ENCODE measurements around the gene FOXP3.
A peak's percentile ranks its signal among the peaks of the same experiment; 100 is the strongest.

FOXP3 gene

GRCh38 chrX:49268702-49269009, 4.1 kb upstream of the FOXP3 start:
- H3K79me2 ChIP-seq (ENCODE audit: insufficient read depth, low read length): peaks cover 28% of the 10 kb centered on the region
- H4K20me1 ChIP-seq (ENCODE audit: insufficient read depth, low read length): peaks cover 2% of the 10 kb centered on the region; the same call in 1 of the 2 replicates
- H3K4me1 ChIP-seq (ENCODE audit: insufficient read depth, low read length): peaks cover 39% of the 10 kb centered on the region
- H3K4me2 ChIP-seq (ENCODE audit: insufficient read depth, low read length): peak overlapping the region; percentile 86
- no peak for DNase-seq
- H3K36me3 ChIP-seq (ENCODE audit: insufficient read depth, low read length): peaks cover 9% of the 10 kb centered on the region
- peak overlapping the region; percentile 69 for H3K9ac ChIP-seq (ENCODE audit: low read depth, low read length)
- no peaks in the 10 kb centered on the region for H3K27me3 ChIP-seq (ENCODE audit: insufficient read depth, low read length, poor library complexity)
- no peak for ATAC-seq (ENCODE audit: insufficient read depth, low read depth)
- peak overlapping the region; percentile 94 for H3K27ac ChIP-seq (ENCODE audit: low read length)
- TF ChIP-seq CTCF (IDR thresholded peaks at IDR 0.05; ENCODE audit: borderline replicate concordance, extremely low read depth, low read length, poor library complexity, severe bottlenecking): no peak
- no peak for TF ChIP-seq EZH2 (IDR thresholded peaks at IDR 0.05; ENCODE audit: borderline replicate concordance, low read depth, low read length, severe bottlenecking)
- peak overlapping the region; percentile 35 to 90; a peak in 3 of 4 replicates for H3K4me3 ChIP-seq (ENCODE audit: low read depth in 1 of 2, low read length in 2 of 2)
- no peaks in the 10 kb centered on the region for H3K9me3 ChIP-seq (ENCODE audit: insufficient read depth, low read length, severe bottlenecking)
- peak overlapping the region; percentile 88 for H2AFZ ChIP-seq (ENCODE audit: low read depth, low read length)

GRCh38 chrX:49266523-49267445, 2.3 kb upstream of the FOXP3 start:
- no peak for DNase-seq
- Histone ChIP-seq H3K9me3 (ENCODE audit: insufficient read depth, low read length, severe bottlenecking) (no peaks in the 10 kb centered on the region), H4K20me1 (ENCODE audit: insufficient read depth, low read length) (no peaks in the 10 kb centered on the region), H2AFZ (ENCODE audit: low read depth, low read length) (no peak overlapping the region), H3K27ac (ENCODE audit: low read length) (no peak overlapping the region), H3K4me2 (ENCODE audit: insufficient read depth, low read length) (no peak overlapping the region), H3K4me3 (ENCODE audit: low read depth in 1 of 2, low read length in 2 of 2) (no peak overlapping the region), H3K27me3 (ENCODE audit: insufficient read depth, low read length, poor library complexity) (no peaks in the 10 kb centered on the region), H3K4me1 (ENCODE audit: insufficient read depth, low read length) (peaks cover 26% of the 10 kb centered on the region), H3K9ac (ENCODE audit: low read depth, low read length) (no peak overlapping the region), H3K79me2 (ENCODE audit: insufficient read depth, low read length) (peaks cover 19% of the 10 kb centered on the region), H3K36me3 (ENCODE audit: insufficient read depth, low read length) (peaks cover 9% of the 10 kb centered on the region; the same call in 1 of the 2 replicates)
- ATAC-seq (ENCODE audit: insufficient read depth, low read depth): no peak
- TF ChIP-seq EZH2 (IDR thresholded peaks at IDR 0.05; ENCODE audit: borderline replicate concordance, low read depth, low read length, severe bottlenecking) (no peak), CTCF (IDR thresholded peaks at IDR 0.05; ENCODE audit: borderline replicate concordance, extremely low read depth, low read length, poor library complexity, severe bottlenecking) (no peak)

GRCh38 chrX:49263631-49264030, 879 bp downstream of the FOXP3 start:
- Histone ChIP-seq H2AFZ (ENCODE audit: low read depth, low read length) (no peak overlapping the region), H4K20me1 (ENCODE audit: insufficient read depth, low read length) (no peaks in the 10 kb centered on the region), H3K36me3 (ENCODE audit: insufficient read depth, low read length) (no peaks in the 10 kb centered on the region), H3K9ac (ENCODE audit: low read depth, low read length) (no peak overlapping the region), H3K79me2 (ENCODE audit: insufficient read depth, low read length) (no peaks in the 10 kb centered on the region), H3K4me3 (ENCODE audit: low read depth in 1 of 2, low read length in 2 of 2) (no peak overlapping the region), H3K27me3 (ENCODE audit: insufficient read depth, low read length, poor library complexity) (no peaks in the 10 kb centered on the region), H3K9me3 (ENCODE audit: insufficient read depth, low read length, severe bottlenecking) (no peaks in the 10 kb centered on the region), H3K4me2 (ENCODE audit: insufficient read depth, low read length) (no peak overlapping the region), H3K27ac (ENCODE audit: low read length) (no peak overlapping the region), H3K4me1 (ENCODE audit: insufficient read depth, low read length) (peaks cover 8% of the 10 kb centered on the region)
- no peak for DNase-seq
- no peak for ATAC-seq (ENCODE audit: insufficient read depth, low read depth)
- TF ChIP-seq CTCF (IDR thresholded peaks at IDR 0.05; ENCODE audit: borderline replicate concordance, extremely low read depth, low read length, poor library complexity, severe bottlenecking) (no peak), EZH2 (IDR thresholded peaks at IDR 0.05; ENCODE audit: borderline replicate concordance, low read depth, low read length, severe bottlenecking) (no peak)
